Endothelial cell of umbilical vein (primary cell): ENCODE results near the gene NR6A1. TPM values are rescaled to one million over a fixed set of nuclear protein-coding genes. Genes with fewer than 3 reads are reported as not detected.

Source experiments
- BruUV-seq: library from RNA; stranded (reverse); fragments of 400-500 nt; replicated peaks from 2 replicates; lab custom pipeline; 2021; lab: Mats Ljungman, UMichigan
- CTCF ChIA-PET: fragments of 300-600, 350-600 bp; sonication (Branson Sonifier 250); formaldehyde crosslinking; loops from one replicate; lab custom pipeline; 2021; ENCODE audit warnings: antibody characterized with exemption, inconsistent platforms; lab: Charles Lee
- POLR2A ChIA-PET: fragments of 300-600, 350-600 bp; sonication (Branson Sonifier 250); formaldehyde crosslinking; loops from one replicate; lab custom pipeline; 2021; ENCODE audit warnings: antibody characterized with exemption, inconsistent platforms; lab: Charles Lee
- DNase-seq: peaks from one replicate; pipeline ENCODE4 v3.0.0-alpha.2; 2011; ENCODE audit warnings: low read depth, low spot score
- FAIRE-seq: peaks from 2 replicates; lab custom pipeline; 2011; peaks lifted over from hg19 to GRCh38; lab: Jason Lieb, UNC
- H2AFZ ChIP-seq: 2 replicates; pipeline ENCODE4 v1.6.0; 2012; ENCODE audit warnings: low read depth, low read length, control low read depth, inconsistent platforms
- H3K27ac ChIP-seq: 2 replicates; pipeline ENCODE4 v1.5.1; 2011; ENCODE audit warnings: low read depth, mild to moderate bottlenecking, control low read depth, low read length, moderate library complexity; ENCODE audit not compliant: insufficient read depth
- H3K27me3 ChIP-seq, 2 experiments: 2 replicates each; pipeline versions ENCODE4 v1.6.0 to v1.6.1; 2011; ENCODE audit warnings: low read length in 2 of 2, mixed read lengths in 1 of 2; ENCODE audit not compliant: control insufficient read depth in 2 of 2, insufficient read depth in 2 of 2
- H3K36me3 ChIP-seq, 2 experiments: 2 replicates in 1 of 2; 3 replicates in 1 of 2; pipeline ENCODE4 v1.5.1; 2011; ENCODE audit warnings: low read length in 2 of 2, mild to moderate bottlenecking in 1 of 2, moderate library complexity in 1 of 2; ENCODE audit not compliant: control insufficient read depth in 2 of 2, insufficient read depth in 2 of 2; ENCODE audit errors: extremely low read depth in 1 of 2
- H3K4me1 ChIP-seq: 3 replicates; pipeline ENCODE4 v1.5.1; 2011; ENCODE audit warnings: mild to moderate bottlenecking, low read length; ENCODE audit not compliant: control insufficient read depth, insufficient read depth; ENCODE audit errors: extremely low read depth
- H3K4me2 ChIP-seq: 2 replicates; pipeline ENCODE4 v1.6.1; 2011; ENCODE audit warnings: low read length, control low read depth, mixed read lengths; ENCODE audit not compliant: insufficient read depth
- H3K4me3 ChIP-seq, 3 experiments: fragments of 200-600 bp in 1 of 3; sonication (generic), shearing (Covaris generic) in 1 of 3; replicated peaks in 1 of 3; 2 replicates each; pipeline ENCODE4 v1.5.1; 2011 to 2016; ENCODE audit warnings: control low read depth in 3 of 3, low read length in 3 of 3, mild to moderate bottlenecking in 2 of 3, inconsistent platforms in 1 of 3, low read depth in 1 of 3, moderate library complexity in 1 of 3; ENCODE audit not compliant: insufficient read depth in 1 of 3
- H3K79me2 ChIP-seq: 2 replicates; pipeline ENCODE4 v1.6.0; 2012; ENCODE audit warnings: low read length, inconsistent platforms; ENCODE audit not compliant: control insufficient read depth, insufficient read depth
- H3K9ac ChIP-seq: replicated peaks from 2 replicates; pipeline ENCODE3; 2011; ENCODE audit warnings: low read length, control low read depth; ENCODE audit not compliant: insufficient read depth; ENCODE audit errors: extremely low read depth
- H3K9me1 ChIP-seq: replicated peaks from 3 replicates; pipeline ENCODE4 v1.6.0; 2011; ENCODE audit warnings: mild to moderate bottlenecking, low read length; ENCODE audit not compliant: control insufficient read depth, insufficient read depth; ENCODE audit errors: extremely low read depth
- H3K9me3 ChIP-seq: replicated peaks from 2 replicates; pipeline ENCODE4 v1.5.1; 2012; ENCODE audit warnings: low read length, inconsistent platforms; ENCODE audit not compliant: control insufficient read depth, insufficient read depth
- H4K20me1 ChIP-seq: replicated peaks from 2 replicates; pipeline ENCODE3; 2011; ENCODE audit warnings: mild to moderate bottlenecking, low read length; ENCODE audit not compliant: control insufficient read depth, insufficient read depth; ENCODE audit errors: extremely low read depth
- CTCF ChIP-seq, 2 donors: IDR thresholded peaks; 1 replicate in 1 of 2; 2 replicates in 1 of 2; pipeline ENCODE4 v1.5.1; 2011; ENCODE audit warnings: low read length in 2 of 2, mild to moderate bottlenecking in 2 of 2, moderate library complexity in 2 of 2, control low read depth in 1 of 2, inconsistent platforms in 1 of 2, low read depth in 1 of 2; ENCODE audit not compliant: insufficient read depth in 1 of 2; ENCODE audit errors: extremely low read depth in 1 of 2
- EZH2 ChIP-seq: IDR thresholded peaks from 2 replicates; pipeline ENCODE4 v1.6.1; 2012; ENCODE audit warnings: borderline replicate concordance, low read depth, mild to moderate bottlenecking, moderate library complexity, low read length, inconsistent platforms; ENCODE audit not compliant: severe bottlenecking
- JUN ChIP-seq: IDR thresholded peaks from 2 replicates; pipeline ENCODE4 v1.6.1; 2011; ENCODE audit warnings: borderline replicate concordance, low read depth; ENCODE audit not compliant: insufficient read length, insufficient read depth
- MYC ChIP-seq: IDR thresholded peaks from one replicate; pipeline ENCODE4 v1.6.1; 2011; ENCODE audit warnings: mild to moderate bottlenecking, low read depth, low read length
- POLR2A ChIP-seq: IDR thresholded peaks from 2 replicates; pipeline ENCODE4 v1.6.1; 2012; ENCODE audit warnings: low read depth, mild to moderate bottlenecking, control low read depth, low read length
- dilution Hi-C: fragments of 300-500 bp; cut with MboI; formaldehyde crosslinking; loops from one replicate; pipeline ENCODE4 v1.15.0; 2019; ENCODE audit warnings: low sequenced_read_pairs; ENCODE audit not compliant: extremely low pct_ligation_motif_present
- intact Hi-C: fragments of 100-400 bp; cut with micrococcal nuclease; formaldehyde crosslinking; loops from one replicate; pipeline ENCODE4 v1.10.0; 2022
- polyA plus RNA-seq, 4 experiments: library from polyadenylated mRNA; depleted of rRNA in 3 of 4; stranded (reverse) in 3 of 4; unstranded in 1 of 4; fragments of >200 nt; gene quantifications; 2 replicates each; pipeline versions ENCODE4 v1.2.1 to v1.2.3, GENCODE V29; 2011 to 2012; ENCODE audit warnings: missing spikeins in 1 of 4
- total RNA-seq: library from RNA; stranded (reverse); gene quantifications from 2 replicates; pipeline ENCODE4 v1.2.3, GENCODE V29; 2021

Gene NR6A1
- total and polyA plus RNA-seq, 2 donors (not counting 3 experiments of a cell fraction or from before 2014, with no cell fraction given): 0.17 to 1.2 TPM

- Histone ChIP-seq H3K9me3 (no peaks in the 10 kb centered on the region), H3K9me1 (no peaks in the 10 kb centered on the region), H3K4me3 (no peak overlapping the region), H3K36me3 (no peaks in the 10 kb centered on the region), H3K27me3 (peaks cover 50 to 87% of the 10 kb centered on the region in 2 experiments), H3K79me2 (no peaks in the 10 kb centered on the region), H2AFZ (no peak overlapping the region), H3K27ac (no peak overlapping the region), H3K4me1 (no peaks in the 10 kb centered on the region), H3K4me2 (no peak overlapping the region), H3K9ac (no peak overlapping the region), H4K20me1 (peaks cover 2% of the 10 kb centered on the region)
- no peak for TF ChIP-seq POLR2A
- POLR2A ChIA-PET: no interaction called here
- FAIRE-seq: no peak
- CTCF ChIA-PET: interaction anchor here (1.0 to 9.4 kb wide), 5 partner anchors 10 to 225 kb away, joined by 3 to 82 read pairs (median 6); partner anchors contain the start of gene NR6A1
- intact Hi-C loops (no loop called here), dilution Hi-C loops (no loop called here)
- no TSS peak for BruUV-seq
- no peak for DNase-seq
These were observed 9.4 kb downstream of the NR6A1 start for GRCh38 chr9:124761710-124762109.

DNA sequence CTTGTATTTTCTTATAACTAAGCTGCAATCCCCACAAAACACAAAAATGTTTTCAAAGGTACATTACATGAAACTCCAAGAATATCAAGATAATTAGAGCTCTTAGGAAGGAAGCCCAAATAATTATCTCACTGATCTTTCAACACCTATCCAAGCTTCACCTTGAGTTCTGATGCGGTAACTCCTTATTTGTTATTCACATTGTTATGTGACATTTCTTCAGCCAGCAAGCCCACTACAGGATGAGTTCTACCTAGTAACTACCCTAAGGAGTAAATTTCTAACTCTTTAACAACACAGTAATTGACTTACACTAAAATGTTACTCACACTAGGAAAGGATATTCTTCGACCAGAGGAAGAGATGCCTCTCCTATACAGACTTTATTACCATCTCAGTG, 9.9 kb downstream of the NR6A1 start:
- intact Hi-C loops (no loop called here), dilution Hi-C loops (no loop called here)
- DNase-seq (no peak), FAIRE-seq (no peak)
- ChIA-PET CTCF (interaction anchor here (1.0 to 9.4 kb wide), 5 partner anchors 11 to 224 kb away, joined by 3 to 82 read pairs (median 6); partner anchors contain the start of gene NR6A1), POLR2A (no interaction called here)
- Histone ChIP-seq H3K4me1 (no peaks in the 10 kb centered on the region), H3K27me3 (peaks cover 49 to 87% of the 10 kb centered on the region in 2 experiments), H3K4me3 (no peak overlapping the region), H3K9me1 (no peaks in the 10 kb centered on the region), H3K4me2 (no peak overlapping the region), H2AFZ (no peak overlapping the region), H4K20me1 (no peaks in the 10 kb centered on the region), H3K36me3 (no peaks in the 10 kb centered on the region), H3K9me3 (no peaks in the 10 kb centered on the region), H3K79me2 (no peaks in the 10 kb centered on the region), H3K9ac (no peak overlapping the region), H3K27ac (no peak overlapping the region)
- no TSS peak for BruUV-seq
- no peak for TF ChIP-seq MYC
- TF ChIP-seq CTCF (IDR thresholded peaks at IDR 0.05; ENCODE audit: extremely low read depth in 1 of 2, insufficient read depth in 1 of 2, low read depth in 1 of 2, low read length in 2 of 2): no peak
- no peak for TF ChIP-seq EZH2
- no peak for TF ChIP-seq JUN
